ENCODE measurements around the gene TIGD3.

TIGD3 gene

DNA sequence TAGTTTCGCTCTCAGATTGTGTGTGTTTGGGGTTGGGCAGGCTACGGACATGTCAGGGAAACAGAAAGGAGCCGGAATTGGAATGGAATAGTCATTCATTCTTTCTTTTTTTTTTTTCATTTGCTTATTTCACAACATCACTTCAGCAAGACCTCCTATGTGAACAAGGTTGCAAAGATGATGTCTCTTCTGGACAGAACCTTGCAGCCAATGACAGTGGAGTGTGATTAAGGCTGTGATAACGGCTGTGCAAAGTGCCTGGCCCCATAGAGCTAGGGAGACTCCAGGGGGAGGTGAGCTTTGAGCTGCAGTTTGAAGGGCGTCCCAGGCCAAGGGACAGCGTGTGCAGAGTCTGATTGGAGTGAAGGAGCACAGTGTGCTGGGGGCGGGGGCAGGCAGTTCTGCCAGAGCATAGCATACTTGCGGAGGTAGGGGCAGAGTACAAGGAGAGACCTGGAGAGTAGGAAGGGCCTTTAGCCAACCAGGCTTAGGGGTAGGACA lies 3.4 kb downstream of the TIGD3 start:
- H3K27ac ChIP-seq = no peak overlapping the region
- TF ChIP-seq, protein P1, sequence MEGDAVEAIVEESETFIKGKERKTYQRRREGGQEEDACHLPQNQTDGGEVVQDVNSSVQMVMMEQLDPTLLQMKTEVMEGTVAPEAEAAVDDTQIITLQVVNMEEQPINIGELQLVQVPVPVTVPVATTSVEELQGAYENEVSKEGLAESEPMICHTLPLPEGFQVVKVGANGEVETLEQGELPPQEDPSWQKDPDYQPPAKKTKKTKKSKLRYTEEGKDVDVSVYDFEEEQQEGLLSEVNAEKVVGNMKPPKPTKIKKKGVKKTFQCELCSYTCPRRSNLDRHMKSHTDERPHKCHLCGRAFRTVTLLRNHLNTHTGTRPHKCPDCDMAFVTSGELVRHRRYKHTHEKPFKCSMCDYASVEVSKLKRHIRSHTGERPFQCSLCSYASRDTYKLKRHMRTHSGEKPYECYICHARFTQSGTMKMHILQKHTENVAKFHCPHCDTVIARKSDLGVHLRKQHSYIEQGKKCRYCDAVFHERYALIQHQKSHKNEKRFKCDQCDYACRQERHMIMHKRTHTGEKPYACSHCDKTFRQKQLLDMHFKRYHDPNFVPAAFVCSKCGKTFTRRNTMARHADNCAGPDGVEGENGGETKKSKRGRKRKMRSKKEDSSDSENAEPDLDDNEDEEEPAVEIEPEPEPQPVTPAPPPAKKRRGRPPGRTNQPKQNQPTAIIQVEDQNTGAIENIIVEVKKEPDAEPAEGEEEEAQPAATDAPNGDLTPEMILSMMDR (conservative IDR thresholded peaks at IDR 0.05) = no peak

- H3K27ac ChIP-seq = no peak overlapping the region
- TF ChIP-seq, protein P1 (conservative IDR thresholded peaks at IDR 0.05) = no peak
These were observed 7.9 kb downstream of the TIGD3 start for GRCh38 chr11:65362320-65362931.

- H3K27ac ChIP-seq = no peak overlapping the region
These were observed 8.4 kb downstream of the TIGD3 start for GRCh38 chr11:65362966-65363365.

DNA sequence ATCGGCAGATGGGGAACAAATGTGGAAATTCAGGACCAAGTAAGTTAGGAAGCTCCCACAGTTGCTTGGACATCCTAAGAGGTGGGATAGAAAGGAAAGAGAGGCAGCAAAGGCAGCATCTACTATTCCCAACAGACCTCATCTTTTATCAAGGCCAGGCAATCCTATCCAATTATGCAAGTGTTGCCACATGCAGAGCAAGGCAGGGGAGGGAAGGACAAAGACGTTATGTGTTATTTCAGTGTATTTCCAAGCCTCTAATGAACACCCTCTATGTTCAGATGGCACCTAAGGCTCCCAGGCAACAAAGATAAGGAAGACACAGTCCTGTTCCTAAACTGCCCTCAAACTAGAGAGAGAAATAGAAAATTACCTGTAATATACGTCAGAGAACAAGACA lies 9.2 kb downstream of the TIGD3 start:
- TF ChIP-seq, protein P1 (conservative IDR thresholded peaks at IDR 0.05) = no peak
- H3K27ac ChIP-seq = no peak overlapping the region

More at GRCh38 chr11:65362966-65363365, 8.4 kb downstream of the TIGD3 start:
- TF ChIP-seq, protein P1 (conservative IDR thresholded peaks at IDR 0.05) = no peak

DNA sequence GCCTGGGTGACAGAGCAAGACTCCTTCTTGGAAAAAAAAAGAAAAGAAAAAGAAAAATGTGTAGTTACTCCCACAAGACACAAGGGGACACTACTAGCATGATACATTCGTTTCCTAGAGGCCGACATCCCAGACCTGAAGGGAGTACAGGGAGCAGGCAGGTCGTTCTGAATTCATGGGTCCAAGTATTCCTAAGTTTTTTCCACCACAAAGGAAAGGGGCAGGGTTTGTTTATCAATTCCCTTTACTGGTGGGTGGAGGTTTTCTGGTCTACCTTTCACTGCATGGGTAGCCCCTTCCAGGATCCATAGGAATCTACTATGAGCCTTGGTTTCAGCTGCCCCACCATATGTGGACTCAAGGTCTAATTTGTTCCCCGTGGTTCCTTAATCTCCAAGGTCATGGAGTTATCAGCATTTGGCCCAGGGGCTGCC lies 11.8 kb downstream of the TIGD3 start:
- peak overlapping the region; percentile 46 for H3K27ac ChIP-seq
- TF ChIP-seq, protein P1 (conservative IDR thresholded peaks at IDR 0.05) = peak; percentile 100

DNA sequence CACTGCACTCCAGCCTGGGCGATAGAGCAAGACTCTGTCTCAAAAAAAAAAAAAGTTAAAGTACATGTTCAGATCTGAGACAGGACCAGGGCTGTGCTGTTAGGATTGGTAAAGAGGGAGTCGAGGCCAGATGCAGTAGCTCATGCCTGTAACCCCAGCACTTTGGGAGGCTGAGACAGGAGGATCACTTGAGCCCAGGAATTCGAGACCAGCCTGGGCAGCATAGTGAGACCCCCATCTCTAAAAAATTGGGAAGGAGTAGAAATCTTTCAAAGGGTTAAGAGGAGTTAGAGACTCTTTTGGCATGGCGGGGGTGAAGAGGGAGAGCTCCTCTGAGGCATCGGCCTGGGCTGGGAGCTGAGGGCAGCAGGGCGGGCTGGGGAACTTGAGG lies 16.1 kb downstream of the TIGD3 start:
- peak overlapping the region; percentile 16 for H3K27ac ChIP-seq
- TF ChIP-seq, protein P1 (conservative IDR thresholded peaks at IDR 0.05) = no peak

- no peak overlapping the region for H3K27ac ChIP-seq
- TF ChIP-seq, protein P1 (conservative IDR thresholded peaks at IDR 0.05) = no peak
These were observed 19.5 kb downstream of the TIGD3 start for GRCh38 chr11:65373839-65374580.
